ENCODE data around the gene BIRC2.

DNA sequence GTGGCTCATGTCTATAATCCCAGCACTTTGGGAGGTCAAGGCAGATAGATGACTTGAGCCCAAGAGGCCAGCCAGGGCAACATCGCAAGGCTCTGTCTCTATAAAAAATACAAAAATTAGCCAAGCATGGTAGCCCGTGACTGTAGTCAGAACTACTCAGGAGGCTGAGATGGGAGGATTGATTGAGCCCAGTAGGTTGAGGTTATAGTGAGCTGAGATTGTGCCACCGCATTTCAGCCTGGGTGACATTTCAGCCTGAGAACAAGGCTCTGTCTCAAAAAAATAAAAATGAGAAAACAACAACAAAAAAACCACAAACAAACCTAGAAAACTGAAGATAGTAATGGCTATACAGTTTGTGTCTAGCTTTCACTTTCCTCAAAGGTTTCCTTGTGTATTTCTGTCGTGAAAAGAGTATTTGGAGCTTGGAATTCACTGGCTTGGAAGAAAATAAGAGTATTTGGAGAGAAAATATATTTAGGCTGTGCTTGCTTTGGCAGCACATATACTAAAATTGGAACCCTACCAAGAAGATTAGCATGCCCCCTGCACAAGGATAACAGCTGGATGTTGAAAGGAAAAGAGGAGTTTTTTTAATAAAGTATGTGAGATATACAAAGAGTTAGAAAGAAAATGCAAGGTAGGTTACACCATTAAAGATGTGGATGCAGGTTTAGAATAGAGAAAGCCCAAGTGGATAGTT lies 33.6 kb upstream of the BIRC2 start:
- TF ChIP-seq EZH2phosphoT487 (IDR thresholded peaks at IDR 0.05; ENCODE audit: borderline replicate concordance, low read length) (no peak), EZH2 (IDR thresholded peaks at IDR 0.05; ENCODE audit: low read length, unreplicated experiment) (no peak)
